ENCODE measurements around the gene STARD13.

DNA sequence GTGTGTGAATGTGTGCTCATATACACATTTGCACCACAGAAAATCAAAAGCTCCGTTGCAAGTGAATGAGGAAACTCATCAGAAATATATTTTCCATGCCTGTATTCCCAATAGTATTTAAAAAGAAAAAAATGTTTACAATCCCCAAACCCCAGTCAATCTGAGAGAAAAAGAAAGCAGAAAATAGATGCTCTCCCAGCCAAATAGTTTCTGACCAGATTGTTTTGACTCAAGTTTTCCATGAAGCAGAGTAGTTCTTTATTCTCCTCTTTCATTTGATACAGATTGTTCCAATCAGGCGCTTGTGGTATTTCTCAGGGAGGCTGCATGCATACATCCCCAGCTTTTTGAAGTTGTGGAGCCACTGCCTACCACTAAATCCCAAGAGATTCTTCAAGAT, 110.6 kb downstream of the STARD13 start:
- TF ChIP-seq SUZ12 (IDR thresholded peaks at IDR 0.05; ENCODE audit: extremely low read depth, insufficient read depth, insufficient read length) (no peak), YY1 (IDR thresholded peaks at IDR 0.05; ENCODE audit: insufficient read depth, insufficient read length) (no peak), ZNF274 (IDR thresholded peaks at IDR 0.05; ENCODE audit: low read depth, low read length) (no peak)

All from NT2/D1 (cell line).